GM12878 (cell line): ENCODE measurements around the gene NR3C1. TPM values are rescaled to one million over a fixed set of nuclear protein-coding genes. Genes with fewer than 3 reads are reported as not detected.

Source experiments
- ATAC-seq: fragments of 200-7000 bp; cut with Tn5 transposase; 3 replicates; pipeline ENCODE4 v1.9.1; 2020; ENCODE audit warnings: mild to moderate bottlenecking, moderate library complexity
- BruUV-seq: library from RNA; stranded (reverse); fragments of 400-500 nt; replicated peaks from 2 replicates; lab custom pipeline; 2021; lab: Mats Ljungman, UMichigan
- CTCF ChIA-PET: fragments of 300-600 bp; sonication (Branson Sonifier 250); formaldehyde crosslinking; extraction: SDS; loops from one replicate; lab custom pipeline; 2021; ENCODE audit warnings: inconsistent platforms; lab: Yijun Ruan, JAX
- POLR2A ChIA-PET: fragments of 350-600 bp; formaldehyde crosslinking; extraction: SDS; loops from one replicate; lab custom pipeline; 2021; ENCODE audit warnings: inconsistent platforms; lab: Charles Lee
- RAD21 ChIA-PET: fragments of 300-600 bp; sonication (Branson Sonifier 250); formaldehyde crosslinking; loops from one replicate; lab custom pipeline; 2023; ENCODE audit warnings: antibody characterized with exemption; ENCODE audit not compliant: unreplicated experiment; lab: Charles Lee
- SMC1A ChIA-PET: fragments of 300-600 bp; sonication (Branson Sonifier 250); formaldehyde crosslinking; loops from one replicate; lab custom pipeline; 2023; ENCODE audit not compliant: unreplicated experiment, uncharacterized antibody; lab: Charles Lee
- DNase-seq: peaks from one replicate; pipeline ENCODE4 v3.0.0-alpha.2; 2011; ENCODE audit warnings: low read depth, low spot score
- FAIRE-seq: peaks from 3 replicates; lab custom pipeline; 2011; peaks lifted over from hg19 to GRCh38; lab: Jason Lieb, UNC
- H2AFZ ChIP-seq: 2 replicates; pipeline ENCODE4 v1.6.0; 2011; ENCODE audit warnings: low read depth, low read length, control low read depth; ENCODE audit not compliant: control insufficient read depth
- H3K27ac ChIP-seq: 2 replicates; pipeline ENCODE4 v1.5.1; 2011; ENCODE audit warnings: control low read depth; ENCODE audit not compliant: control insufficient read depth, insufficient read depth
- H3K27me3 ChIP-seq, 2 experiments: replicated peaks in 1 of 2; 2 replicates each; pipeline versions ENCODE4 v1.6.0 to v1.6.1; 2011; ENCODE audit warnings: low read length in 1 of 2; ENCODE audit not compliant: control insufficient read depth in 2 of 2, insufficient read depth in 2 of 2
- H3K36me3 ChIP-seq, 2 experiments: 2 replicates each; pipeline ENCODE4 v1.5.1; 2011; ENCODE audit warnings: low read length in 1 of 2; ENCODE audit not compliant: control insufficient read depth in 2 of 2, insufficient read depth in 2 of 2
- H3K4me1 ChIP-seq: 2 replicates; pipeline ENCODE4 v1.6.1; 2011; ENCODE audit warnings: mild to moderate bottlenecking, low read length, moderate library complexity, mixed read lengths; ENCODE audit not compliant: control insufficient read depth, insufficient read depth
- H3K4me2 ChIP-seq: 2 replicates; pipeline ENCODE4 v1.6.0; 2011; ENCODE audit warnings: control low read depth; ENCODE audit not compliant: control insufficient read depth, insufficient read depth
- H3K4me3 ChIP-seq: fragments of 200-600 bp; sonication (generic); 2 replicates; pipeline ENCODE4 v1.5.1; 2016
- H3K79me2 ChIP-seq: 2 replicates; pipeline ENCODE4 v1.6.0; 2011; ENCODE audit warnings: low read length; ENCODE audit not compliant: control insufficient read depth, insufficient read depth
- H3K9ac ChIP-seq: 2 replicates; pipeline ENCODE4 v1.8.0; 2011; ENCODE audit warnings: low read length, control low read depth, mixed read lengths; ENCODE audit not compliant: control insufficient read depth, insufficient read depth
- H3K9me3 ChIP-seq: replicated peaks from 3 replicates; pipeline ENCODE4 v1.5.1; 2011; ENCODE audit warnings: mild to moderate bottlenecking, low read length; ENCODE audit not compliant: control insufficient read depth, insufficient read depth
- H4K20me1 ChIP-seq: 2 replicates; pipeline ENCODE4 v1.6.0; 2011; ENCODE audit not compliant: control insufficient read depth, insufficient read depth
- ATF7 ChIP-seq: fragments of 450-650 bp; IDR thresholded peaks from 2 replicates; pipeline ENCODE4 v1.6.1; 2016; ENCODE audit warnings: low read depth, mild to moderate bottlenecking
- CHD2 ChIP-seq: IDR thresholded peaks from 2 replicates; pipeline ENCODE4 v1.6.1; 2011; ENCODE audit warnings: low read depth, low read length, improper control_type of control experiment, borderline replicate concordance
- EGR1 ChIP-seq, 2 experiments: IDR thresholded peaks; 1 replicate in 1 of 2; 2 replicates in 1 of 2; pipeline ENCODE4 v1.6.1; 2011 to 2012; ENCODE audit warnings: low read depth in 2 of 2, low read length in 2 of 2, borderline replicate concordance in 1 of 2, mild to moderate bottlenecking in 1 of 2, moderate library complexity in 1 of 2
- GATAD2B ChIP-seq: fragments of 450-650 bp; conservative IDR thresholded peaks from 2 replicates; pipeline ENCODE4 v1.6.1; 2017; ENCODE audit warnings: low read depth, mild to moderate bottlenecking, moderate library complexity
- MEF2A ChIP-seq: IDR thresholded peaks from 2 replicates; pipeline ENCODE4 v1.6.1; 2011; ENCODE audit warnings: low read depth, mild to moderate bottlenecking, low read length, moderate library complexity; ENCODE audit not compliant: insufficient read depth
- MYC ChIP-seq: IDR thresholded peaks from 2 replicates; pipeline ENCODE4 v1.6.1; 2011; ENCODE audit warnings: mild to moderate bottlenecking, low read length, moderate library complexity, inconsistent platforms; ENCODE audit not compliant: insufficient read depth, insufficient replicate concordance, insufficient read length, severe bottlenecking
- NFYB ChIP-seq: IDR thresholded peaks from 2 replicates; pipeline ENCODE4 v1.6.1; 2011; ENCODE audit warnings: low read depth, mild to moderate bottlenecking, low read length, improper control_type of control experiment, moderate library complexity; ENCODE audit not compliant: insufficient read depth
- RB1 ChIP-seq: fragments of 450-650 bp; formaldehyde crosslinking; IDR thresholded peaks from 2 replicates; pipeline ENCODE4 v1.6.1; 2017; ENCODE audit warnings: mild to moderate bottlenecking, borderline replicate concordance
- TCF3 ChIP-seq: IDR thresholded peaks from 2 replicates; pipeline ENCODE4 v1.6.1; 2012; ENCODE audit warnings: low read depth, mild to moderate bottlenecking, low read length, borderline replicate concordance; ENCODE audit not compliant: insufficient read depth
- TCF7 ChIP-seq: IDR thresholded peaks from 2 replicates; pipeline ENCODE4 v1.6.1; 2014; ENCODE audit warnings: antibody characterized with exemption, borderline replicate concordance
- WGBS: methylation state at CpG from one replicate; pipeline ENCODE4 v1.1.6; 2016; ENCODE audit warnings: low lambda C conversion rate; ENCODE audit not compliant: insufficient replicate concordance, insufficient coverage; ENCODE audit errors: missing lambda C conversion rate; 5-methylcytosine and 5-hydroxymethylcytosine counted together
- in situ Hi-C: fragments of 300-500 bp; cut with MboI; formaldehyde crosslinking; loops from 9 replicates; pipeline ENCODE4 v1.14.3; 2018; ENCODE audit warnings: mixed read lengths
- intact Hi-C: fragments of 100-400 bp; cut with micrococcal nuclease; formaldehyde crosslinking; loops from one replicate; pipeline ENCODE4 v1.14.2; 2022; ENCODE audit not compliant: unreplicated experiment
- polyA plus RNA-seq, 11 experiments: library from polyadenylated mRNA; depleted of rRNA in 4 of 11; unstranded in 6 of 11; stranded (reverse) in 5 of 11; fragments of >200 nt; fragmentation: Nextera tagmentation in 4 of 11; fragmentation: Illumina TruSeq in 1 of 11; extraction: Ambion mirVana in 4 of 11; extraction: Trizol in 1 of 11; gene quantifications; 1 replicate in 1 of 11; 2 replicates in 10 of 11; pipeline versions ENCODE4 v1.2.1 to v1.2.3, GENCODE V29; 2011 to 2016; ENCODE audit warnings: inconsistent platforms in 2 of 11, missing spikeins in 2 of 11, low read depth in 1 of 11
- total RNA-seq, 4 experiments: library from RNA; depleted of rRNA in 3 of 4; stranded (reverse); fragments of >200 nt in 3 of 4; fragmentation: Illumina TruSeq in 1 of 4; extraction: Trizol in 1 of 4; gene quantifications; 2 replicates each; pipeline versions ENCODE4 v1.2.1 to v1.2.3, GENCODE V29; 2013 to 2021
- TF ChIP-seq, protein P1 (sequence below): fragments of 450-650 bp; formaldehyde crosslinking; IDR thresholded peaks from 2 replicates; pipeline ENCODE4 v1.4.0; 2022; ENCODE audit warnings: mild to moderate bottlenecking, moderate library complexity

Gene NR3C1
- total and polyA plus RNA-seq, 10 of the 15 experiments (the other 5 are each of a cell fraction or from before 2014, with no cell fraction given), result 49.7 to 141 (median 109) TPM

DNA sequence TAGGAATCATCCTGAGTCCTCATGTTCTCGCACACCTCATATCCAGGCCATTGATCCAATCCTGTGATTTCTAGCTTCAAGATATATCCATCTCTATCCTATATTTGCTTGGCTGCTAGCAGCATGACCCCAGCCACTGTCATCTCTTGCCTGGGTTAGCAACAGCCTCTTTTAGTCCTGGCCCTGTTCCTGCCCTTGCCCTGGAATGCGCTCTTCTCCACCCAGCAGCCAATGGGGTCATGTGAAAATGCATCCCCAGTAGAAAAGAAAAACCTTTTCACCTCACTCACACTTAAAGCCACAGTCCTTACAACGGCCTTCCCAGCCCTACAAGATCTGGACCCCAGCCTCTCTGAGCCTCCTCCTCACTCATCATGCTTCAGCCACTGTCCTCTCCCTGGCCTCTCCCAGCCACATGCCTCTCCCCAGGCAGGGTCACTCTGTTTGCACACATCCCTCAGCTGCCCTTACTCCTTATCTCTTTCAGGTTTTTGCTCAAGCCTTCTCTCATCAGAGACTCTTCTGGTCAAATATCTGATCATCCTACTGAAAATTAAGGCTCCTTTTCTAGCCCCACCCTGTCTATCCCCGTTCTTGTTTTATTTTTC, 34.3 kb upstream of the NR3C1 start:
- BruUV-seq, result no TSS peak

DNA sequence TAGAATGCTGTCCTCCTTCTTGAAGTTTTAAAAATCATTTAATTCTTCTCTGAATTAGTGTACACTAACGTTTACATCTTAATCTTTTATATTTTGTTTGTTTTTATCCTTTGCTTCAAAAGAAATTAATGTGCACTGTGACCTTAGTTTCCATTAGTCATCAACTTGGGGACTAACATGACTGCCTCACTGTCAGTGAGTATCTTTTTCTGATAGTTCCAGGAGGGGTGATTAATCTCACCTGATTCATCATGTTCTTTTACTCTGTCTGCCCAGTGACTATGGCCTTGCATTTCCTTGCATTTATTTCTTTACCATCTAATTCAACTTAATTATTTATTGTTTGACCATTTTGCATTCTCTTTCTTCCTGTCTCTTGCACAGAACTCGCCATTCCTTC, 33.4 kb upstream of the NR3C1 start:
- Histone ChIP-seq H3K4me2 (no peak overlapping the region), H3K79me2 (peaks cover 24% of the 10 kb centered on the region), H2AFZ (no peak overlapping the region), H3K4me1 (peaks cover 14% of the 10 kb centered on the region), H3K27me3 (no peaks in the 10 kb centered on the region), H3K27ac (no peak overlapping the region), H3K9me3 (no peaks in the 10 kb centered on the region), H3K36me3 (no peaks in the 10 kb centered on the region), H3K9ac (no peak overlapping the region), H4K20me1 (no peaks in the 10 kb centered on the region), H3K4me3 (no peak overlapping the region)
- ChIA-PET SMC1A (interaction anchor here (1.3 to 9.5 kb wide), 6 partner anchors 9 to 391 kb away, joined by 4 to 260 read pairs (median 9); no protein-coding TSS in a partner anchor), POLR2A (interaction anchor here (0.6 to 9.5 kb wide), 2 partner anchors 23 to 376 kb away, joined by 3 to 138 read pairs; no protein-coding TSS in a partner anchor), RAD21 (interaction anchor here (0.7 to 7.1 kb wide), 5 partner anchors 24 to 417 kb away, joined by 3 to 187 read pairs (median 4); partner anchors contain the start of gene NR3C1), CTCF (interaction anchor here (1.2 to 5.1 kb wide), 3 partner anchors 9 to 33 kb away, joined by 4 to 34 read pairs (median 9); partner anchors contain the start of gene NR3C1)
- FAIRE-seq, result no peak
- in situ Hi-C loops (no loop called here), intact Hi-C loops (loop anchor here (5.0 kb wide), 1 partner anchor 375 kb away; the partner anchor contains the start of gene HMHB1)
- no peak for DNase-seq
- 86% methylated on average over 2 of the region's 2 CpGs for WGBS
- no TSS peak for BruUV-seq
- no peak for ATAC-seq
- TF ChIP-seq GATAD2B, result no peak
- TF ChIP-seq RB1, result no peak
- no peak for TF ChIP-seq TCF3
- no peak for TF ChIP-seq EGR1 (IDR thresholded peaks at IDR 0.05; ENCODE audit: borderline replicate concordance in 1 of 2, low read depth in 2 of 2, low read length in 2 of 2)
- TF ChIP-seq, protein P1, sequence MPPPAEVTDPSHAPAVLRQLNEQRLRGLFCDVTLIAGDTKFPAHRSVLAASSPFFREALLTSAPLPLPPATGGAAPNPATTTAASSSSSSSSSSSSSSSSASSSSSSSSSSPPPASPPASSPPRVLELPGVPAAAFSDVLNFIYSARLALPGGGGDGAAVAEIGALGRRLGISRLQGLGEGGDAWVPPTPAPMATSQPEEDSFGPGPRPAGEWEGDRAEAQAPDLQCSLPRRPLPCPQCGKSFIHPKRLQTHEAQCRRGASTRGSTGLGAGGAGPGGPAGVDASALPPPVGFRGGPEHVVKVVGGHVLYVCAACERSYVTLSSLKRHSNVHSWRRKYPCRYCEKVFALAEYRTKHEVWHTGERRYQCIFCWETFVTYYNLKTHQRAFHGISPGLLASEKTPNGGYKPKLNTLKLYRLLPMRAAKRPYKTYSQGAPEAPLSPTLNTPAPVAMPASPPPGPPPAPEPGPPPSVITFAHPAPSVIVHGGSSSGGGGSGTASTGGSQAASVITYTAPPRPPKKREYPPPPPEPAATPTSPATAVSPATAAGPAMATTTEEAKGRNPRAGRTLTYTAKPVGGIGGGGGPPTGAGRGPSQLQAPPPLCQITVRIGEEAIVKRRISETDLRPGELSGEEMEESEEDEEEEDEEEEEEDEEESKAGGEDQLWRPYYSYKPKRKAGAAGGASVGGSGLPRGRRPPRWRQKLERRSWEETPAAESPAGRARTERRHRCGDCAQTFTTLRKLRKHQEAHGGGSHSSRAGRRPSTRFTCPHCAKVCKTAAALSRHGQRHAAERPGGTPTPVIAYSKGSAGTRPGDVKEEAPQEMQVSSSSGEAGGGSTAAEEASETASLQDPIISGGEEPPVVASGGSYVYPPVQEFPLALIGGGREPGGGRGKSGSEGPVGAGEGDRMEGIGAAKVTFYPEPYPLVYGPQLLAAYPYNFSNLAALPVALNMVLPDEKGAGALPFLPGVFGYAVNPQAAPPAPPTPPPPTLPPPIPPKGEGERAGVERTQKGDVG, result no peak
- no peak for TF ChIP-seq TCF7
- TF ChIP-seq NFYB, result no peak
- TF ChIP-seq CHD2, result no peak
- TF ChIP-seq MEF2A, result no peak

More for the DNA sequence above, 34.3 kb upstream of the NR3C1 start:
- H3K4me3 ChIP-seq, result no peak overlapping the region
- no peak for FAIRE-seq
- H4K20me1 ChIP-seq, result no peaks in the 10 kb centered on the region
- WGBS, result 93% methylated on average over 4 of the region's 4 CpGs
- ChIA-PET RAD21 (interaction anchor here (7.1 kb wide), 1 partner anchor 34 kb away, joined by 78 read pairs; the partner anchor contains the start of gene NR3C1), CTCF (interaction anchor here (2.3 kb wide), 1 partner anchor 8 kb away, joined by 9 read pairs; no protein-coding TSS in a partner anchor), SMC1A (no interaction called here), POLR2A (no interaction called here)
- in situ Hi-C loops, result no loop called here
- no peak overlapping the region for H3K9ac ChIP-seq
- H3K4me2 ChIP-seq, result no peak overlapping the region
- ATAC-seq, result no peak
- H2AFZ ChIP-seq, result no peak overlapping the region
- H3K27me3 ChIP-seq, result no peaks in the 10 kb centered on the region
- no peak for TF ChIP-seq TCF3
- no peak for TF ChIP-seq MYC
- no peak for TF ChIP-seq ATF7
- intact Hi-C loops, result loop anchor here (5.0 kb wide), 1 partner anchor 375 kb away; the partner anchor contains the start of gene HMHB1
- H3K36me3 ChIP-seq, result no peaks in the 10 kb centered on the region
- no peaks in the 10 kb centered on the region for H3K9me3 ChIP-seq
- no peak overlapping the region for H3K27ac ChIP-seq
- H3K4me1 ChIP-seq, result peaks cover 9% of the 10 kb centered on the region
- DNase-seq, result no peak
- H3K79me2 ChIP-seq, result peaks cover 15% of the 10 kb centered on the region
